CD8-positive, alpha-beta memory T cell (primary cell): ENCODE results near the gene SIRPD. TPM values are rescaled to one million over a fixed set of nuclear protein-coding genes. Genes with fewer than 3 reads are reported as not detected.
"Not testable (repeated sequence)": the region's sequence is repeated elsewhere in the genome, so short reads cannot be mapped to it uniquely, and the experiment has no call there.

Experiments used
- CTCF ChIA-PET: fragments of 350-600 bp; sonication (Branson Sonifier 250); formaldehyde crosslinking; loops from one replicate; lab custom pipeline; 2021; ENCODE audit warnings: antibody characterized with exemption; lab: Charles Lee
- POLR2A ChIA-PET: fragments of 350-600 bp; sonication (Branson Sonifier 250); formaldehyde crosslinking; loops from one replicate; lab custom pipeline; 2021; ENCODE audit warnings: antibody characterized with exemption; lab: Charles Lee
- DNase-seq, 5 donors: peaks; one replicate each; pipeline versions ENCODE4 v3.0.0 to v3.0.0-alpha.2; 2020 to 2022; ENCODE audit warnings: mixed read lengths in 1 of 5
- H3K27ac ChIP-seq: one replicate; pipeline ENCODE4 v1.7.0; 2013; ENCODE audit warnings: low read depth, mild to moderate bottlenecking, low read length, moderate library complexity
- H3K27me3 ChIP-seq: 2 replicates; pipeline ENCODE4 v1.7.0; 2013; ENCODE audit warnings: low read length, mild to moderate bottlenecking; ENCODE audit not compliant: insufficient read depth, poor library complexity, severe bottlenecking
- H3K36me3 ChIP-seq: 2 replicates; pipeline ENCODE4 v1.7.0; 2013; ENCODE audit warnings: mild to moderate bottlenecking, low read length, moderate library complexity; ENCODE audit not compliant: insufficient read depth
- H3K4me1 ChIP-seq: 2 replicates; pipeline ENCODE4 v1.7.0; 2013; ENCODE audit warnings: mild to moderate bottlenecking, low read length, moderate library complexity; ENCODE audit not compliant: insufficient read depth
- H3K4me3 ChIP-seq: 2 replicates; pipeline ENCODE4 v1.7.0; 2013; ENCODE audit warnings: mild to moderate bottlenecking, low read length
- H3K9me3 ChIP-seq: 2 replicates; pipeline ENCODE4 v1.7.0; 2013; ENCODE audit warnings: mild to moderate bottlenecking, low read length
- H3K27ac Mint-ChIP-seq, 8 donors: one replicate each; pipeline ENCODE4 v1.8.0; 2020 to 2021; ENCODE audit warnings: mixed read lengths in 8 of 8, mild to moderate bottlenecking in 6 of 8, inconsistent platforms in 3 of 8, moderate library complexity in 3 of 8
- H3K27me3 Mint-ChIP-seq, 2 donors: one replicate each; pipeline ENCODE4 v1.8.0; 2020 to 2021; ENCODE audit warnings: mixed read lengths in 2 of 2, mild to moderate bottlenecking in 1 of 2, moderate library complexity in 1 of 2
- H3K36me3 Mint-ChIP-seq, 3 donors: one replicate each; pipeline ENCODE4 v1.8.0; 2020 to 2021; ENCODE audit warnings: mixed read lengths in 3 of 3, inconsistent platforms in 1 of 3, mild to moderate bottlenecking in 1 of 3
- H3K4me1 Mint-ChIP-seq, 3 donors: one replicate each; pipeline ENCODE4 v1.8.0; 2020 to 2021; ENCODE audit warnings: mixed read lengths in 3 of 3, inconsistent platforms in 1 of 3, mild to moderate bottlenecking in 1 of 3
- H3K4me3 Mint-ChIP-seq, 7 donors: one replicate each; pipeline ENCODE4 v1.8.0; 2020 to 2021; ENCODE audit warnings: mixed read lengths in 7 of 7, mild to moderate bottlenecking in 6 of 7, moderate library complexity in 4 of 7, inconsistent platforms in 2 of 7
- H3K9me3 Mint-ChIP-seq, 5 donors: one replicate each; pipeline ENCODE4 v1.8.0; 2020 to 2022; ENCODE audit warnings: mixed read lengths in 5 of 5, mild to moderate bottlenecking in 3 of 5, moderate library complexity in 2 of 5, inconsistent platforms in 1 of 5
- polyA plus RNA-seq: library from polyadenylated mRNA; unstranded; fragments of 300-500 nt; fragmentation: Illumina TruSeq; gene quantifications from one replicate; pipeline ENCODE4 v1.2.3, GENCODE V29; 2021
- total RNA-seq, 2 experiments: library from RNA; stranded (reverse); gene quantifications; one replicate each; pipeline ENCODE4 v1.2.3, GENCODE V29; 2021

Gene SIRPD
- total and polyA plus RNA-seq, 3 experiments from 2014 or later: not detected

DNA sequence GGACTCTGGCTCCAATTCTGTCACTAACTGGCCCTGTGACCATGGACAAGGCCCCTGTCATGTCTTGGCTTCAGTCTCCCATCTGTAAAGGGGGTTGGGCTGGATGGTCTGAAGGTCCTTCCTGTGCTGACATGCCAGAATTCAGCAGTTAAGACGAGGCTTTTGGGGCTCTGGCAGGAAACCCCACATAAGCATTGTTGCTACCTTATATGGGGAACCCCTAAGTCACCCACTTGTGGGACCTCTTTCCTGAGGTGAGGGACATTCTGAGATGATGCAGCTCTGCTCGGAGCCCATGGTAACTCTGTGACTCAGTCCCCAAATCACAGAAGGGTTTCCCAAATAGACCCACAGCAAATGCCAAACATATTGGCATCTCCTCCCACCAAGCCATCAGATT lies 19.8 kb upstream of the SIRPD start:
- H3K27me3 ChIP-seq, H3K4me1 ChIP-seq, POLR2A ChIA-PET, H3K27ac Mint-ChIP-seq, H3K27ac ChIP-seq, H3K9me3 Mint-ChIP-seq, H3K36me3 ChIP-seq, H3K9me3 ChIP-seq, H3K4me3 ChIP-seq, H3K4me3 Mint-ChIP-seq, H3K4me1 Mint-ChIP-seq, DNase-seq, H3K27me3 Mint-ChIP-seq: not testable (repeated sequence)
- CTCF ChIA-PET: interaction anchor here (1.0 kb wide), 1 partner anchor 157 kb away, joined by 4 read pairs; no protein-coding TSS in a partner anchor
- peaks cover 0 to 17% (median 0%) of the 10 kb centered on the region in 3 donors for H3K36me3 Mint-ChIP-seq

DNA sequence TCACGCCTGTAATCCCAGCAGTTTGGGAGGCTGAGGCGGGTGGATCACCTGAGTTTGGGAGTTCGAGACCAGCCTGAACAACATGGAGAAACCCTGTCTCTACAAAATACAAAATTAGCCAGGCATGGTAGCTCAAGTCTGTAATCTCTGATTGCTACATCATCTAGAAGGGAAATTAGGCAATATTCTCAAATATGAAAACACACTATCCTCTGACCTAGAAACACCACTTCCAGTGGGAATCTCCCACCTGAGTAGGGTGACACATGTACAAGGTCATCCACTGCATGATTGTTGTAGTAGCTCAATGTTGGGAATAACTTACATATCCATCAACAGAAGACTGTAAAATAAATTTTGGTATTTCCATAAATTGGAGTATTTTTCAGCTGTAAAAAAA lies 19.1 kb upstream of the SIRPD start:
- Mint-ChIP-seq H3K36me3 (peaks cover 0 to 19% (median 0%) of the 10 kb centered on the region in 3 donors), H3K4me1 (no peaks in the 10 kb centered on the region), H3K9me3 (no peaks in the 10 kb centered on the region), H3K4me3 (no peak overlapping the region), H3K27ac (no peak overlapping the region), H3K27me3 (no peaks in the 10 kb centered on the region)
- Histone ChIP-seq H3K4me3 (no peak overlapping the region), H3K4me1 (no peaks in the 10 kb centered on the region), H3K9me3 (no peaks in the 10 kb centered on the region), H3K36me3 (no peaks in the 10 kb centered on the region), H3K27ac (no peak overlapping the region), H3K27me3 (no peaks in the 10 kb centered on the region)
- ChIA-PET CTCF (no interaction called here), POLR2A (no interaction called here)
- no peak for DNase-seq

DNA sequence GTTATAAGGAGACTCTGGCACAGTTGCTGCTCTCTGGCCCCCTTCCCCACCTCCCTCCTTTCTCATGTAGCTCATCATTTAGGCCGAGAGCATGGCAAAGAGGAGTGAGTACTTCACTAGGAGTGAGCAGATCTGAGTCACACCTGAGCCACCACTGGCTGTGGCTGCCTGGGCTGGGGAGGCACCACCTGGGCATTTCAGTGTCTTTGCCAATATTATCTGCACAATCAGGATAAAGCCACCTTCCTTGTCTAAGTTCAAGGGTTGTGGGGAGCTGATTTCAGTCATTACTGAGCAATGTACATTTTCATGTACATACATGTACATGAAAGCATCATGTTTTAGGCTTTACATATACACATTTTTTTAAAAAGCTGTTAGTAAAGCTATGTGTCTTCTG lies 18.5 kb upstream of the SIRPD start:
- H3K4me1 Mint-ChIP-seq, H3K27me3 Mint-ChIP-seq, H3K36me3 ChIP-seq, H3K27me3 ChIP-seq, H3K4me3 Mint-ChIP-seq, H3K4me3 ChIP-seq, H3K27ac Mint-ChIP-seq, H3K9me3 ChIP-seq, POLR2A ChIA-PET, H3K4me1 ChIP-seq, H3K9me3 Mint-ChIP-seq, CTCF ChIA-PET, DNase-seq, H3K27ac ChIP-seq: not testable (repeated sequence)
- H3K36me3 Mint-ChIP-seq: peaks cover 0 to 24% (median 0%) of the 10 kb centered on the region in 3 donors

DNA sequence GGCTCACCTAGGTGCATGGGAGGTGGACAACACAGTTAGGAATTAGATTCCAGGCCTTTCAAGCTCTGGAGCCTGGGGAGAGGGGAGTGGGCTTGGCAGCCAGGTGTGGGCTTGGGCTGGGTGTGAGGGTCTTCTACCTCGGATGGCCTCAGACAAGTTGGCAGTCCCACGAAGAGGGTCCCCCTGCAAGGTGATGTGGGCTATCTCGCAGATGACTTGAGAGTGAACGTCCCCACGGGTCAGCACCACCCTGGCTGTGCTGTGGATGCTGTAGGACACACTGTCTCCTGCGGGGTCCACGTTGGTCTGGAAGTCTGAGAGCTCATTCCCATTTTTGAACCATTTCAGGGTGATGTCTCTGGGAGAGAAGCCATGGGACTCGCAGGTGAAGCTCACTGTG lies 14.1 kb upstream of the SIRPD start:
- H3K4me3 Mint-ChIP-seq, H3K9me3 Mint-ChIP-seq, H3K4me1 ChIP-seq, H3K27me3 Mint-ChIP-seq, CTCF ChIA-PET, H3K9me3 ChIP-seq, POLR2A ChIA-PET, H3K36me3 ChIP-seq, H3K27me3 ChIP-seq, H3K27ac Mint-ChIP-seq, H3K27ac ChIP-seq, H3K4me3 ChIP-seq, DNase-seq, H3K4me1 Mint-ChIP-seq: not testable (repeated sequence)
- H3K36me3 Mint-ChIP-seq: peaks cover 3 to 14% (median 3%) of the 10 kb centered on the region in 3 donors

DNA sequence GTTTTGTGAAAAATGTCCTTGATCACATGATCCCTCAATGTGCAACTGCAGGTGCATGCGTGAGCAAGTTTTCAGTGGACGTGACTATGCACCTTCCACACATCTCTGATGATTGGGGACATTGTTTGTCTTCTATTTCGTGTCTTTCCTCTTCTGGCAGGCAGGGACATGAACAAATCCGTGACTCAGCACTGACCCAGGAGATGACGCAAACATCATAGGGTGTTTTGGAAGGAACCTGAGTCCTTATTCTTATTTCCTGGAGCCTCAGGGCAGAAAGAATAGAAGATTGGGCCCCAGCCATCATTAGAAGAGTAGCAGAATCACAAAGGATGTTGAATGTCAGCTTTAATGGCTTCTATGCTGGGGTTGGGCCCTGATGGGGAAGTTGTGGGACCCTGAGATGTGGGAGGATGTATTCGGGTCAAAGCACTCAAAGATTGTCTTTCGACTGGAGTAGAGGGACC lies 11.9 kb upstream of the SIRPD start:
- Histone ChIP-seq H3K9me3 (no peaks in the 10 kb centered on the region), H3K27ac (no peak overlapping the region), H3K36me3 (no peaks in the 10 kb centered on the region), H3K4me3 (no peak overlapping the region), H3K4me1 (no peaks in the 10 kb centered on the region), H3K27me3 (no peaks in the 10 kb centered on the region)
- no peak overlapping the region for H3K4me3 Mint-ChIP-seq
- ChIA-PET CTCF (no interaction called here), POLR2A (no interaction called here)
- no peaks in the 10 kb centered on the region for H3K4me1 Mint-ChIP-seq
- DNase-seq: no peak
- peaks cover 8 to 23% (median 11%) of the 10 kb centered on the region in 3 donors for H3K36me3 Mint-ChIP-seq
- no peaks in the 10 kb centered on the region for H3K27me3 Mint-ChIP-seq
- H3K9me3 Mint-ChIP-seq: no peaks in the 10 kb centered on the region
- H3K27ac Mint-ChIP-seq: no peak overlapping the region

DNA sequence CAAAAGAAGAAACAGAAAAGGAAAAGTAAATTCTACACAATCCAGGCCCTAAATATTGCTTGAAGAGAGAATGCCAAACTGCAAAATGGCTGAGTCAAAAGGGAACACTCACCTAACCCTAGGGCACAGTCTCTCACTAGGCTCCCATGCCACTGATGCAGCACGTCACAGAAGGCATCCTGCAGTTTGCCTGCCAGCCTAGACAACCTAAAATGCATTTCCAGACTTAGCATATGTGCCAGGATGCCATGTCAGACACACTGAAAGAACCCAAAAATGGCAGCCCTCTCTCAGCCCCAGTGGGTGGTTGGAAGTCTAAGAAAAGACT lies 10.6 kb upstream of the SIRPD start:
- Mint-ChIP-seq H3K9me3 (no peaks in the 10 kb centered on the region), H3K4me3 (no peak overlapping the region), H3K27ac (no peak overlapping the region), H3K27me3 (no peaks in the 10 kb centered on the region), H3K4me1 (no peaks in the 10 kb centered on the region), H3K36me3 (peaks cover 12 to 24% (median 21%) of the 10 kb centered on the region in 3 donors)
- POLR2A ChIA-PET: no interaction called here
- no peaks in the 10 kb centered on the region for H3K36me3 ChIP-seq
- CTCF ChIA-PET: no interaction called here
- no peaks in the 10 kb centered on the region for H3K9me3 ChIP-seq
- H3K4me3 ChIP-seq: no peak overlapping the region
- H3K27ac ChIP-seq: no peak overlapping the region
- no peaks in the 10 kb centered on the region for H3K27me3 ChIP-seq
- DNase-seq: no peak
- H3K4me1 ChIP-seq: no peaks in the 10 kb centered on the region

DNA sequence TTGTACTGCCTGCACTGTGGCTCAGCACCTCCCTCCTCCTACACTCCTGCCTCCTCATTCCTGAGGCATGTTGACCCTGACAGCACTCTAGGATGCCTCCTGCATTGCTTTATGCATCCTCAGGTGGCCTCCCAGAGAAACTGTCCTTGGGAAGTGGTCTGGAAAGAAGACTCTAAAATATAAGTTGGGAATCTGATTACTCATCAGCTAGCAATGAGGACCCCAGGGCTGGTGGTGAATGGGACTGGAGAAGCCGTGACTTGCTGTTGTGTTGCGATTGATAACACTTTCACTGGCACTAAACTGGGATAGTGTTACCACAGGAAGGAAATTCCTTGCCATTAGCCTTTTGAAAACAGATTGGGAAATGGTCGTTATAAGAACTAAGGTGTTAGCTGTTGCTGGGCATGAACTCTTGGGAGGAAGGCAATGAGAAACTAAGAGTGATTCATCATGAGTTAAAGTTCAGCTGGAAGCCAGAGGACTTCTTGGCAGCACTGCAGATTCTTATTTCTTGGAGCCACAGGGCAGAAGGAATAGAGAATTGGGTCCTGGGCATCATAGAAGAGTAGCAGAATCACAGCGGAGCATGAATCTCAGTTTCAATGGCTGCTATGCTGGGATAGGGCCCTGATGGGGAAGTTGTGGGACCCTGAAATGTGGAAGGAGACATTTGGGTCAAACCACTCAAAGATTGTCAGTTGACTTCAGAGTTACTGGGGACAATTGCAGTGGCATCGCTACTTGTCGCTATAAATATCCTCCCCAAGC lies 10.1 kb upstream of the SIRPD start:
- H3K4me3 Mint-ChIP-seq: no peak overlapping the region
- ChIA-PET POLR2A (no interaction called here), CTCF (no interaction called here)
- no peaks in the 10 kb centered on the region for H3K4me1 Mint-ChIP-seq
- Histone ChIP-seq H3K27ac (no peak overlapping the region), H3K4me1 (no peaks in the 10 kb centered on the region), H3K4me3 (no peak overlapping the region), H3K9me3 (no peaks in the 10 kb centered on the region), H3K36me3 (no peaks in the 10 kb centered on the region), H3K27me3 (no peaks in the 10 kb centered on the region)
- no peak overlapping the region for H3K27ac Mint-ChIP-seq
- H3K27me3 Mint-ChIP-seq: no peaks in the 10 kb centered on the region
- H3K9me3 Mint-ChIP-seq: no peaks in the 10 kb centered on the region
- no peak for DNase-seq
- H3K36me3 Mint-ChIP-seq: peaks cover 16 to 26% (median 25%) of the 10 kb centered on the region in 3 donors

DNA sequence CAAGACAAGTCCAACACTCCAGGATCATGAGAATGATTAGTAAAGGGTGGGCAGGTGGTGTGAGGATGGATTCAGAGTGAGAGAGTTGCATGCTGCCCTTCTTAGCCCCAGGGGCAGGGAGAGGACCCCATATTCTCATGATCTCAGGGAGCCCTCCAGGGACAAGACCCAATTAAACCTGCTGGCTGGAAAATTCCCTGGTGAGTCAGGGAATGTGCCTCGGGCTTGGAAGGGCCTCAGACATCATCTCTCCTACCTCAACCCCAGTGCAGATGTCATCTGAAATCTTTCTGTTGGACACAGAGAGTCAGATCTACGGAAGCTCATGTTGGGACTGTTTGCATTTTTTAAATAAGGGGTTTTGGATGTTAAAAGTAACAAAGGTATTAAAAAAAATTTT lies 9.2 kb upstream of the SIRPD start:
- DNase-seq: no peak
- H3K27me3 Mint-ChIP-seq: peaks cover 0 to 2% of the 10 kb centered on the region in 2 donors
- Histone ChIP-seq H3K27ac (no peak overlapping the region), H3K4me1 (no peaks in the 10 kb centered on the region), H3K4me3 (no peak overlapping the region), H3K27me3 (no peaks in the 10 kb centered on the region), H3K9me3 (no peaks in the 10 kb centered on the region), H3K36me3 (no peaks in the 10 kb centered on the region)
- peaks cover 16 to 31% (median 25%) of the 10 kb centered on the region in 3 donors for H3K36me3 Mint-ChIP-seq
- H3K9me3 Mint-ChIP-seq: no peaks in the 10 kb centered on the region
- H3K27ac Mint-ChIP-seq: no peak overlapping the region
- CTCF ChIA-PET: interaction anchor here (1.0 kb wide), 1 partner anchor 168 kb away, joined by 3 read pairs; no protein-coding TSS in a partner anchor
- POLR2A ChIA-PET: no interaction called here
- no peak overlapping the region for H3K4me3 Mint-ChIP-seq
- no peaks in the 10 kb centered on the region for H3K4me1 Mint-ChIP-seq
